K562 (cell line): Measurements from ENCODE around the gene THRSP. TPM values are rescaled to one million over a fixed set of nuclear protein-coding genes. Genes with fewer than 3 reads are reported as not detected.
A peak's percentile ranks its signal among the peaks of the same experiment; 100 is the strongest.

Experiments used
- ATAC-seq: fragments of 200-7000 bp; cut with Tn5 transposase; 3 replicates; pipeline ENCODE4 v1.9.1; 2020; ENCODE audit warnings: moderate library complexity
- BruUV-seq: library from RNA; stranded (reverse); fragments of 400-500 nt; replicated peaks from 2 replicates; lab custom pipeline; 2021; lab: Mats Ljungman, UMichigan
- CTCF ChIA-PET: fragments of 300-600 bp; formaldehyde crosslinking; extraction: SDS; loops from one replicate; lab custom pipeline; 2021; ENCODE audit warnings: low intra/inter-chr PET ratio; lab: Yijun Ruan, JAX
- POLR2A ChIA-PET: fragments of 300-600, 350-650 bp; sonication (Branson Sonifier 250); formaldehyde crosslinking; extraction: SDS; loops from one replicate; lab custom pipeline; 2021; ENCODE audit warnings: antibody characterized with exemption, inconsistent platforms; lab: Yijun Ruan, JAX
- DNase-seq, 4 experiments: peaks; one replicate each; pipeline versions ENCODE4 v3.0.0 to v3.0.0-alpha.2; 2011 to 2018; ENCODE audit warnings: low spot score in 3 of 4, mixed read lengths in 3 of 4; ENCODE audit errors: extremely low read depth in 1 of 4
- FAIRE-seq: peaks from 2 replicates; lab custom pipeline; 2011; peaks lifted over from hg19 to GRCh38; lab: Jason Lieb, UNC
- H2AFZ ChIP-seq: 2 replicates; pipeline ENCODE4 v1.6.0; 2011; ENCODE audit warnings: low read depth, low read length, control low read depth, inconsistent platforms
- H3K27ac ChIP-seq: fragments of 200-600 bp; 3 replicates; pipeline ENCODE4 v1.8.0; 2011; ENCODE audit warnings: low read depth, mild to moderate bottlenecking, control low read depth, inconsistent platforms, low read length, moderate library complexity, mixed read lengths; ENCODE audit errors: extremely low read depth
- H3K27me3 ChIP-seq, 2 experiments: fragments of 300-600 bp in 1 of 2; 2 replicates in 1 of 2; 3 replicates in 1 of 2; pipeline versions ENCODE4 v1.6.0 to v1.8.0; 2011; ENCODE audit warnings: inconsistent platforms in 2 of 2, low read length in 2 of 2, mild to moderate bottlenecking in 1 of 2, mixed read lengths in 1 of 2, moderate library complexity in 1 of 2; ENCODE audit not compliant: control insufficient read depth in 2 of 2, insufficient read depth in 2 of 2
- H3K36me3 ChIP-seq: fragments of 300-600 bp; 3 replicates; pipeline ENCODE4 v1.8.0; 2011; ENCODE audit warnings: mild to moderate bottlenecking, low read length, inconsistent platforms; ENCODE audit not compliant: control insufficient read depth, insufficient read depth
- H3K4me1 ChIP-seq, 2 experiments: fragments of 200-600 bp in 1 of 2; replicated peaks in 1 of 2; 2 replicates in 1 of 2; 3 replicates in 1 of 2; pipeline versions ENCODE4 v1.5.1 to v1.8.0; 2011; ENCODE audit warnings: inconsistent platforms in 2 of 2, low read length in 2 of 2, mild to moderate bottlenecking in 1 of 2, mixed read lengths in 1 of 2, moderate library complexity in 1 of 2; ENCODE audit not compliant: control insufficient read depth in 2 of 2, insufficient read depth in 2 of 2
- H3K4me2 ChIP-seq: 2 replicates; pipeline ENCODE4 v1.6.1; 2011; ENCODE audit warnings: low read length, control low read depth, inconsistent platforms, mixed read lengths; ENCODE audit not compliant: insufficient read depth
- H3K4me3 ChIP-seq: fragments of 200-600 bp; sonication (generic), shearing (Covaris generic); 2 replicates; pipeline ENCODE4 v1.5.1; 2016; ENCODE audit warnings: control low read depth, inconsistent platforms
- H3K79me2 ChIP-seq: fragments of 200-600 bp; 3 replicates; pipeline ENCODE4 v1.8.0; 2011; ENCODE audit warnings: low read length, inconsistent platforms; ENCODE audit not compliant: control insufficient read depth, insufficient read depth
- H3K9ac ChIP-seq, 2 experiments: 2 replicates each; pipeline versions ENCODE4 v1.6.0 to v1.6.1; 2011; ENCODE audit warnings: low read depth in 2 of 2, low read length in 2 of 2, control low read depth in 1 of 2, inconsistent platforms in 1 of 2, mild to moderate bottlenecking in 1 of 2, mixed read lengths in 1 of 2; ENCODE audit not compliant: insufficient read depth in 1 of 2
- H3K9me1 ChIP-seq: one replicate; pipeline ENCODE4 v1.6.0; 2011; ENCODE audit warnings: inconsistent platforms, mild to moderate bottlenecking, low read length, moderate library complexity; ENCODE audit not compliant: control insufficient read depth, insufficient read depth
- H3K9me3 ChIP-seq: replicated peaks from 2 replicates; pipeline ENCODE4 v1.5.1; 2011; ENCODE audit warnings: low read depth, low read length, inconsistent platforms; ENCODE audit not compliant: control insufficient read depth, insufficient read depth
- H4K20me1 ChIP-seq: replicated peaks from 2 replicates; pipeline ENCODE4 v1.6.1; 2011; ENCODE audit warnings: low read length, inconsistent platforms, mixed read lengths; ENCODE audit not compliant: control insufficient read depth, insufficient read depth
- WGBS: fragments of 100-300 bp; shearing (Covaris generic); methylation state at CpG from one replicate; pipeline ENCODE4 v1.1.6; 2016; ENCODE audit warnings: low coverage, mixed read lengths; ENCODE audit not compliant: insufficient coverage; ENCODE audit errors: missing lambda C conversion rate; 5-methylcytosine and 5-hydroxymethylcytosine counted together
- in situ Hi-C: fragments of 300-500 bp; cut with MboI; formaldehyde crosslinking; loops from 4 replicates; pipeline ENCODE4 v1.15.0; 2018; ENCODE audit warnings: inconsistent platforms, mixed read lengths
- intact Hi-C: fragments of 100-400 bp; cut with micrococcal nuclease; formaldehyde crosslinking; loops from 2 replicates; pipeline ENCODE4 v1.14.2; 2022
- polyA plus RNA-seq, 8 experiments: library from polyadenylated mRNA; depleted of rRNA in 4 of 8; stranded (reverse) in 5 of 8; unstranded in 3 of 8; fragments of >200 nt; fragmentation: Nextera tagmentation in 2 of 8; fragmentation: Illumina TruSeq in 1 of 8; extraction: Ambion mirVana in 2 of 8; extraction: Trizol in 1 of 8; gene quantifications; 2 replicates each; pipeline versions ENCODE4 v1.2.1 to v1.2.3, GENCODE V29; 2011 to 2014; ENCODE audit warnings: inconsistent platforms in 1 of 8, missing spikeins in 1 of 8
- total RNA-seq, 7 experiments: library from RNA; depleted of rRNA in 6 of 7; stranded (reverse); fragments of >200 nt in 6 of 7; fragmentation: Illumina TruSeq in 2 of 7; extraction: Trizol in 2 of 7; gene quantifications; 2 replicates each; pipeline versions ENCODE4 v1.2.1 to v1.2.3, GENCODE V29; 2011 to 2021; ENCODE audit warnings: low replicate concordance in 1 of 7
- TF ChIP-seq, protein P1 (sequence below): fragments of 250-450 bp; sonication (Bioruptor Pico); IDR thresholded peaks from 2 replicates; pipeline ENCODE4 v1.5.0; 2021; ENCODE audit warnings: mild to moderate bottlenecking, moderate library complexity
- TF ChIP-seq, protein P2 (sequence below): fragments of 450-650 bp; IDR thresholded peaks from 2 replicates; pipeline ENCODE4 v1.6.1; 2016

Gene THRSP
- total and polyA plus RNA-seq, 9 of the 15 experiments (the other 6 are each of a cell fraction or from before 2014, with no cell fraction given): 0.23 to 0.56 (median 0.31) TPM; not detected in 2

GRCh38 chr11:78027759-78028158 lies 35.9 kb upstream of the THRSP start:
- WGBS: 29% methylated on average over 2 of the region's 2 CpGs

More at GRCh38 chr11:78027759-78028158, 35.9 kb upstream of the THRSP start:
- ChIA-PET CTCF (no interaction called here), POLR2A (interaction anchor here (1.1 kb wide), 1 partner anchor 12 kb away, joined by 3 read pairs; no protein-coding TSS in a partner anchor)
- Histone ChIP-seq H3K4me2 (no peak overlapping the region), H3K9me1 (no peaks in the 10 kb centered on the region), H3K9ac (no peak overlapping the region), H3K27me3 (no peaks in the 10 kb centered on the region), H2AFZ (no peak overlapping the region), H3K4me1 (peaks cover 11 to 17% of the 10 kb centered on the region in 2 experiments), H3K36me3 (no peaks in the 10 kb centered on the region), H3K79me2 (no peaks in the 10 kb centered on the region), H3K27ac (no peak overlapping the region), H4K20me1 (no peaks in the 10 kb centered on the region), H3K4me3 (no peak overlapping the region), H3K9me3 (no peaks in the 10 kb centered on the region; the same call in 1 of the 2 replicates)
- DNase-seq (no peak), ATAC-seq (no peak), FAIRE-seq (no peak)
- in situ Hi-C loops (no loop called here), intact Hi-C loops (no loop called here)
- TF ChIP-seq, protein P1, sequence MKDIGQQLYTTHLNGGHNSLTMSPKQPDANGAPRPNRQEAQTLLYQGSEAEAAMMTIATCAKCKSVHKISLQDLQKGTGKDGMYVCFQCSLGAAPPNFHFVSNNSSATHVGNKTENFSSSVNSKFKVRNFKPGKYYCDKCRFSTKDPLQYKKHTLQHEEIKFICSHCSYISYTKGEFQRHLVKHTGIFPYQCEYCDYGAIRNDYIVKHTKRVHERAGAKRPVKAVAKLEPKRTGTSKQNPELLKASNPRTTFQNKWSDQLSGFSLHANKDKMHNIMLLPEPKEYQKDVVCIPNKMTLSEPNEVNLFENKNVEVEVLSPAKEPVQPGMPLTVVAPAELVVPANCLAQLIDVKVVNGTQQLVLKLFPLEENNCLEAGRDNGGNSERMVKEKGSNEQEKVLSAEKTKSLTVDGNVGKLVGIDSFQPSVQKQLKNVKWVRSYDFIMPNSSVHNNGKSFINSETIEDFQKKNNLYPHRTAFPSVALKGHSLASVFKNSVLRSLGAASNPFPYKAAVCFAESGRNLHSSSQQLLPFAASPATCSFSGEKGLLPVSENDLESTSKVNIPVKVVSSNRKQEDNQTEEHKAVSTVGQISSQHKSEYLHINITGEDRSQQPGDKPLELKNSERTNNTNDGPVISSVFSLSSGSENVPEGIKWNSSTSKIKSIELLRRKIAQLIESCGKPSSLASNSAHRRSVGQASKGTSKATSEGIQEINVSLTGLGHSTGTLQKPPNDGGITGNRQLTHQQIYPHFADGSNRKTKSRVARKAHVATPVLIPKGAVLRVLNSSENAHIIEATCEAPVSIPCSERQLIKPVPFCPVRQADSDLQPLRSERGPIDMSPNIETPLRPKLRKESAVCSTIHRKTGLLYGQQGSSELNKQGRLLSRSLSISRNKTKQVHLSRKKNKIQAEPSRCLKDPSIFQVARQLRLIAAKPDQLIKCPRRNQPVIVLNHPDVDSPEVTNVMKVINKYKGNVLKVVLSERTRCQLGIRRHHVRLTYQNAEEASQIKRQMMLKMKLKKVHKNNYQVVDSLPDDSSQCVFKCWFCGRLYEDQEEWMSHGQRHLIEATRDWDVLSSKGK (CRISPR knock-in tag): no peak
- TF ChIP-seq, protein P2, sequence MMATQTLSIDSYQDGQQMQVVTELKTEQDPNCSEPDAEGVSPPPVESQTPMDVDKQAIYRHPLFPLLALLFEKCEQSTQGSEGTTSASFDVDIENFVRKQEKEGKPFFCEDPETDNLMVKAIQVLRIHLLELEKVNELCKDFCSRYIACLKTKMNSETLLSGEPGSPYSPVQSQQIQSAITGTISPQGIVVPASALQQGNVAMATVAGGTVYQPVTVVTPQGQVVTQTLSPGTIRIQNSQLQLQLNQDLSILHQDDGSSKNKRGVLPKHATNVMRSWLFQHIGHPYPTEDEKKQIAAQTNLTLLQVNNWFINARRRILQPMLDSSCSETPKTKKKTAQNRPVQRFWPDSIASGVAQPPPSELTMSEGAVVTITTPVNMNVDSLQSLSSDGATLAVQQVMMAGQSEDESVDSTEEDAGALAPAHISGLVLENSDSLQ: peak; percentile 75
- no TSS peak for BruUV-seq
